ENCODE data around the gene ZIC4.

ZIC4 gene

DNA sequence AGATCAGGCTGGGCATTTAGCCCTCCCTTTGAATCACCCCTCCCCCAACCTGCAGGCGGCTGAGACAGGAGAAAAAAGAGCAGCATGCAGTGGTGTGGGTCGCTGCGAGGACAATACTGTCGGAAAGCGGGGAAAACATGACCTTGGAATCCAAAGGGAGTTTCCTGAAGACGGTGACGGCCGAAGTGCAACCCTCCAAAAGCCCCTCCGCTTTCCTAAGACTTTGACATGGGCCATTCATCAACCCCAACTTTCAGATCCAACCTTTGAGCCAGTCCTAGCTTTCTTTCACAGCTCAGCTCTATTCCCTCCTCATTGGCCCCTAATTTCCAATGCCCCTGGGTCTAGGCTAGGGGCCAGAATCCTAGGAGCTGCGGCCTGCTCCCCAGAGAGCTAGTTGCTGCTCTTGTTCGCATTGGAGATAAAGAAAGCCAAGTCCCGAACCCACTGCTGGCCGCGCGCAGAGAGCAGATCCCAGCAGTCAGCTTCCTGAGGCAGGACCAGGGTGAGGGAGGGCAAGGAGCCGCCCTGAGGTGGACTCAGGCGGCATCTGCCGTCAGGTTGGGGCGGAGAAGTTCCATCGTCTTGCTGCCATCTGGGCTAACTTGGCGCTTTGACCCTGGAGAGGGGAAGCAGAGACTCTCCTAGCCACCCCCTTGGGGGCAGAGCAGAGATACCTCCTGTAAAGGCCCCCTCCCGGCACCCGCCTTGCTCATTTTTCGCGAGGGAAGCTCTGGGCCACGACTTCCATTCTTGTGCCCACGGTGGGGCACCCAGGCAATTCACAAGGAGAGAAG, 914 bp downstream of the ZIC4 start:
- in situ Hi-C loops (cut with HindIII; ENCODE audit: low sequenced_read_pairs), result no loop called here

DNA sequence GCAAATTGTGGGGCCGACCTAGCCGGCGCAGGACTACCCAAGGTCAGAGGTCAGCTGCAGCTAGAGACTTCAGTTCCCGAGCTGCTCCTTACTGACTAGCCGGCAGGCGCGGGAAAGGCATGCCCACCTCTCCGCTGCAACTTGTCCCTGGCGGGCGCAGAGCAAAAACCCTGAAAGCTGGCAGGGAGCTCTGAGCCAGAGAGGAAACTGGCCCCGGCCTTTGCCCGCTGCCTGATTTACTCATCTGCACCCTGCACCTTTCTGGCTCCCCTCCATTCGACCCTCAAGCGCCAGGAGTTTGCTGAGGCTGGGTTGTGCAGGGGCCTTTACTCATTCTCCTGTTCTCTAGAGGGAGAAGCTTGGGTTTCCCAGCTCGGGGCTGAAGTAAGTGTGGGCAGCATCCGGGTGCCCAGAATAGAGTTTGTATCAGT, 1.5 kb downstream of the ZIC4 start:
- in situ Hi-C loops (cut with HindIII; ENCODE audit: low sequenced_read_pairs), result no loop called here

DNA sequence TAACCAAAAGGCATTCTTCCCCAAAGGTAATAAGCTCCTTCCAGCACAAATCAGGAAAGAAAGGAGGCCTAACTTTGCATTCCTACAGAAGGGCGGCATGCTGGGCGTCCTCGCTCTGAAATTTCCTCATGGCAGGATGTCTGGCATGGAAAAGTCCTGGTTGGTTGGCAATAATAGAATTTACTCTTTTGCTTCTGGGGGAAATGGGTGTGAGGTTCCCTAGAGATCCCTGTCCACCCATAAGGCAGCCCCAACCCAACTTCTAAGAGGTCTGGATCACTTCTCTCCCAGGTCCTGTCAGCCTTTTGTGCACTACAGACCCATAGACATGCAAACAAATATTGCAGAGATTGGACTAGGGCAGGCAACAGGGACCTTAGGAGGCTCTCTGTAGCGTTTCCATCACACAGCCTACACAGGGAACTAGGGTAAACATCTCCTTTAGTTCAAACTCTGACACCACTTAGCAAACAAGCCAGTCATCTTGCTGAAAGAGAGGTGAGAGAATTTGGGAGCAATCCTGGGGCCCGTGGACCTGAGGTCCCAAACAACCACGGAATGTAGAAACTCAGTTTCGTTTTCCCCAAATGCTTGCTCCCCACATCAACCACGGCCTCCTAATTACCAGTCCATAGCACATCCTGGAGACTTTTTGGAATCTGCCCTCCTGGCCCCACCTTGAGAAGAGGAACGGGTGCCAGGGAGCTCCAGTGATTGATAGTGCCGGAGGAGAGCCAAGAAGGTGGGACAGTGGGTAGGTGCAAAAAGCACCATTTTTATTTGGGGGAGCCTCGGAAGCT, 2.1 kb downstream of the ZIC4 start:
- in situ Hi-C loops (cut with HindIII; ENCODE audit: low sequenced_read_pairs), result no loop called here

DNA sequence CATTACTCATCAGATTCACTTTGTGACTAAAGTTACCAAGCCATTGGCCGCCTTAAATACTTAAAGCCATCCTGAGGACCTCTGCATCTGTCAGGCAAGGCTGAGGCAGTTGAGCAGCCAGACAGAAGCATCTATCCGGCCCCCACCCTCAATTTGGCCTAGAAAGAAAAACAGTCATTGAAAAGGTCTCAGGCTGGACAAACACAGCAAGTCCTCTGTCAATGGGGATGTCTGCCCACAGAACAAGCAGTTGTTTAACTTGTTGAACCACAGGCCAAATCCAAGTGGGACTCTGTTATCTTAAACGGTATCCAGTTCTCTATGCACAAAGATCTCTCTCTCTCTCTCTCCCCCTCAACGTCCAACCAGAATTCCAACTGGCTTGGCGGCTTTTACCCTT, 2.8 kb downstream of the ZIC4 start:
- in situ Hi-C loops (cut with HindIII; ENCODE audit: low sequenced_read_pairs), result no loop called here

DNA sequence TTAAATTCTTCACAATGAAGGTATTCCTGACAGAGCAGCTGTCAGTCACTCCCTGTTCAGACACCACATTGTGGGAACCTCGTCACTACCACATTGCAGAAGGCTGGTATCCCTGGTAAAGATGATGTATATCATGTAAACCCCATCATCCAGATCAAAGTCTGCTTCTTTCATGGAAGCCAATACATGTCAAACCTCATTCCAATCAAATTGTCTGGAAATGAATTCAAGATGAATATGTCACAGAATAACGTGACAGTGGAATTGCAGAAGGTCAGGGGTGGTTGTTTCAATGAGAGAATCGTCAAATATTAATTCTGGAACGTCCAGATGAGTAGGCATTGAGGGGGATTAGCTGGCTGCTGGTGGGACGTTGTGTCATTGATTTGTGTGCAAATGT, 4.2 kb downstream of the ZIC4 start:
- in situ Hi-C loops (cut with HindIII; ENCODE audit: low sequenced_read_pairs), result no loop called here

DNA sequence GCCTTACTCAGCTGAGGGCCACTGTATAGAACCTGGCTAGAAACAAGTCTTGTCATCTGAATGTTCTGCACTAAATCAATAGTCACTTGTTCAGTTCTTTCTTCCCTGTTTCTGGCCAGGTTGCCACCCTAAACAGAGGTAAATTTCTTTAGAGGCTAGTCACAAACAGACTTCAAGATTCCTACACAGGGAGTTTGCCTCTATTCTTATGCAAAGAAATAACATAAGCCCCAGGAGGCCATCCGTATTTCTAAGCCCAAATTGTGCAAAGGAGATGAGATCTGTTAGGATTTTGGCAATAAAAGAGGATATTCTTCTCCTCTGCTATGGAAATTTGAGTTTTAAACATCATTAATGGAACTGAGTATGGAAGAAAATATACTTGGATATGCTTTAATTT, 4.9 kb downstream of the ZIC4 start:
- in situ Hi-C loops (cut with HindIII; ENCODE audit: low sequenced_read_pairs), result no loop called here

DNA sequence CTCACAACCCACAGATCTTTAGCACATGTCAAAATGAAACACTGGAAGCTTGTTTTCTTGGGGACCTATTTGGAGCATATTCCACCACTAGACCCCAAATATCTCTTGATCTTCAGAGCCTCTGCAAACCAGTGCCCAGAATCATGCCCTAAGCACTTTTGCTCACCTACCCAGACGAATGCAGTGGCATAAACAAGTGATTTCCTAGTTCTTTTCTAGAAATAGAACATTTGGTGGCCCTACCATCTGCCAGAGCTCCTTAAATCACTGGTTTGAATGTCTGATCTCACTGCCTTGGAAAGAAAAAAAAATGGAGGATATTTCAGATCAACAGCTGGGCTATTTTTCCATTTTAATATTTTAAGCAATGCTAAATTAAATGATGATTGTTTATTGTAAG, 5.3 kb downstream of the ZIC4 start:
- in situ Hi-C loops (cut with HindIII; ENCODE audit: low sequenced_read_pairs), result no loop called here

DNA sequence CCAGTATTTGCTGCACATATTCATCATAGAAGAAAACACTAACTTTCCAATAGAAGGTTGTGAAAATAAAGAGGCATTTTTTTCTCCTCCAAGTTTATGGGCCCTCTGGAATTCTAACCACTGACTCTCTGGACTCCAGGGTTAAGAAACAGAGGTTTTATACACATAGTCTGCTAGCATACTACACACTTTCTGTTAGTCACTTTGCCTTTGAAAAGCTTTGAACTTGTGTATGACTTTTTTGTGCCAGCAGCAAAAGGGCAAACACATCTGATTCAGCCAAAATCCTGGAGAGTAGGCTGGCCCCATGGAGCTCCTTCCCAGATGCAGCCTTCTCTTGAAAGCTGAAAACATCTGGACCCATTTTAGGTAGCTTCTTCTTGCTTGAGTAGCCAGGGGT, 6.2 kb downstream of the ZIC4 start:
- in situ Hi-C loops (cut with HindIII; ENCODE audit: low sequenced_read_pairs), result no loop called here

DNA sequence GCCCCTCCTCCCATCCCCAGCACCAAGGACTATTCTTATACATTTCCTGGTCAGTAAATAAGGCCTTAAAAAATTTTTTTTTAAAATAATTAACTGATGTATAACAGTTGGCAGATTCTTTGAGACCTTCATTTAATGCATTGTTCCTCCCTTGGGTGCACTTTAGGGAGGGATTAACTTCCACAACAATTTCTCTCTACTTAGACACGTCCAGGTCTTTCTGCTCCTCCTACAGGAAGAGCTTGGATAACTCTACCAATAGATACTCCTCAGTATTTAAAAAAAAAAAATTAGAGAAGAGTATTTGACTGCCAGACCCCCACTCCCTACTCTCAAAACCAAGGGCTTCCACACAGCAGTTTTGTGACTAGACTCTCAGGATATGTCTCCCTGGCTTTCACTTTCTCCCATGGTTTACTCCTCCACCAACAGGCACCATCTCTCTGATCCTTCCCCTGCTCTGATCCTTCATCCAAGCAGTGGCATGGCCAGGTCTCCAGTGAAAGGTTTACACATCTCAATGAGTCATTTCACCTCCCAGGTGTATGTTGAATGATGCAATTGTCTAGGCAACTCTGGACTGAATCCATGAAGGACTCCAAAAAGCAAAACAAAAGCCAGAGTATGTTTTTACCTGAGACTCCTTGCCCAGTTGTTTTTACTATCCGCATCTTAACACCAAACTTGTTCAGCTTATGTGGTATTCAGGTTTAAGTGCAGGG, 7.4 kb downstream of the ZIC4 start:
- in situ Hi-C loops (cut with HindIII; ENCODE audit: low sequenced_read_pairs), result no loop called here

DNA sequence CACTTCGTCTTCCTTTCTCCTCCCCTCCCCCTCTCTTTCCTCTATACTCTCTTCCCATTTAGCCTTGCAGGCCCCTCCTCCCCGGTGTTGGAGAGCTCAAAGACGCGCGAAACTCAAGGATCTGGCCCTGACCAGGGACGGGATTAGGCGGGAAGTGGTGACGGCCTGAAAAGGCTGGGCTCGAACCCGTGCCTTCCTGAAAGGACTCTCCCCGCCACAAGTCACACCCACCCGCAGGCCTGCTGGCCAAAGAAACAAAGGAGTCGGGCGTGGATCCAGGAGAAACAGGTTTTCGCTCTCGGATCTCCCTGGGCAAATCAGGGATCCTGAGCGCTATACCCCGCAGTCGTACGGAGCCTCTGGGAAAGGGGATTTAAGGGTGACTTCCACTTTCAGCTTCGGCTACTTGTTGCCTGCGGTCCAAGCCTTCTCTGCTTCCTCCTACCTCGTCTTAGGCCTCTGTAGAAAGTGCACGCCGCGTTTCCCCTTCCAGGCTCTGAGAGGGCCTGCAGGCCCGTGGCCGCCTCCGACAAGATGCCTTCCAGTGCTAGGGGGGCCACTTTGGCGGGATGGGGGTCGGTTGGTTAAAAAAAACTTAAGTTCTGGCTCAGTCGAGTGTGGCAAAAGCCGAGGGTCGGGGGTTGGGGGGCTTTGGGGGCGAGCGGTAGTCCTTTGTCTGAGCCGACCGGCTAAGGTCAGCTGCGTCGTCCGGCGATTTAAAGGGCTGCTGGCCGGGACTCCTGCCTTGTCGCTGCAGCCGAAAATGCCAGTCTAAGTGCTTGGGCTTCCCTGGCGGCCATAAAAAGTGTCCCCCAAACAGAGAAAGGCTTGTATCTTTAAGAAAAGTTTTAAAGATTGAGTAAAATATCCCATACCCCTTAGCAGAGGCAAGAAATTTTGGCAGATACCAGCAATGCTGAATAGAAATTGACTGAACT, 8.2 kb downstream of the ZIC4 start:
- in situ Hi-C loops (cut with HindIII; ENCODE audit: low sequenced_read_pairs), result no loop called here

DNA sequence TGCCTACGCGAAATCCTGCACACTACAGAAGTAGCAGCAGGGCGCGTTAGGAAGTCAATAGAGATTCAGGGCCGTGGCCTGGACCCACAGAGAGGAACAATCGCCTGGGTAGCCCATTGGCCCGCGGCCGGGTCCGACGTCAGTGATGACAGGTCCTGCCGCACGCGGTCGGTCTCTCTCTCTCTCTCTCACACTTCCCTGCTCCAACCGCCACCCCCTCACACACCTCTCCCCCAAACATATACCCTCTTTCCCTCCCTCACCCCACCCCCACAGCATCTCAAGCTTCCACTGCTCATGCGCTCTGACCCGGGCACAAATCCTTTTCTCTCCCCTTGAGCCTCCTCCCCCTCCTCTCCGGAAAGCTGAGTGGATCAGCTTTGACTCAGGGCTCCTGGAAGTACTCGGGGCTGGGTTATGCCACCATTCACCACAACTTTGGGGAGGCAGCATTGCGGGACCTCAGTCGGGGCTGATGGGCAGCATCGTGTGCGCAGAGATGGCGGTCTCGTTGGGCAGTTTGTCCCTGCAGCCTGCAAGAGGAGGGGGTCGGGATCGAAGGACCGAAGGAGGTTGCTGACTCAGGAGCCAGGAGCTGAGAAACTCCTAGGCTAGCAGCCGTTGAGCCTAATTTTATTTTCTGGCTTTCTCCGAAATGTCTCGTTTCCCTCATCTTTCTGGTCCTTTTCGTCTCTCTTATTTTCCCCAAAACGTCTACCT, 9.0 kb downstream of the ZIC4 start:
- in situ Hi-C loops (cut with HindIII; ENCODE audit: low sequenced_read_pairs), result no loop called here

DNA sequence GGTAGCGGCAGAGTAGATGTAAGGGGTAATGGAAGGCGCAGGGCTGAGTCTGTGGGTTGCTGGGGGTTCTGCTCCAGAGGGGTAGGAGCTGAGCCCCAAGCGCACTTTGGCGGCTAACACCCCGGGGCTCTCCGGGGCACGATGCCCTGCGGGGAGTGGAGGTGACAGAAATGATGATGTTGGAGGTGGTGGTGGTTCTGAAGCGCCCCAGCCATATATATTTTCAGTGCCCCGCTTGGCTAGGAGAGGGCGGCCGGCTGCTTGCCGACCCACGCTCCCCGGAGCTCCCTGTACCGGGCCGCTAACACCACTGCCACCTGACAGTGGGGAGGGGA, 9.7 kb downstream of the ZIC4 start:
- in situ Hi-C loops (cut with HindIII; ENCODE audit: low sequenced_read_pairs), result no loop called here

DNA sequence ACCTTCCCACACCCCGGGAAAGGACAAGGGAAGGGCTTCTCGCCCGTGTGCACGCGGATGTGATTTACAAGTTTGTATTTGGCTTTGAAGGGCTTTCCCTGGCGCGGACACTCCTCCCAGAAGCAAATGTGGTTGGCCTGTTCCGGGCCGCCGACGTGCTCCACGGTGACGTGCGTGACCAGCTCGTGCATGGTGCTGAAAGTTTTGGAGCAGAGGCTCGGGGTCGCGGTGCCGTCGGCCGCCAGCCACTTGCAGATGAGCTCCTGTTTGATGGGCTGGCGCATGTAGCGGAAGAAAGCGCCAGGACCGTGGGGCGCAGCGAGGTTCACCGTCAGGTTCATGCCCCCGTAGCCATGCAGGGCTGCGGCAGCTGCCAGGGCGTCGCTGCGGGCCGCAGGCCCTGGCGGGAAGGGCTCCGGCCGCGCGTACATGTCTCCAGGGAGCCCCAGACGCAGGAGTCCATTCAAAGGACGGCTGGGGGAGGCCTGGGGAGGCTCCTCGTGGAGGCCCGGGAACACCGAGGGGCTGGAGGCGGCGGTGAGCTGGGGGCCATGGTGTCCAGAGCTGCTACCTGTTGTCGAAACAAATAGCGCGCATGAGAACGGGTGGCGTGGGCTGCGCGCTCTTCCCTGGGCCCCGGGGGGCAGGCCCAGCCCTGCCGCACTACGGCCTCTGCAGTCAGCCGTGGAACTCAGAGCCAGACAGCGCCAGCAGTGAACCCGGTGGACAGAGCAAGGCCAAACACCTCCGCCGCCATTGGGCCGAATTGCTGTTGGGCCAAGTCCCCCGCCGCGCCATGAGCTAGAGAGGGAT, 10.2 kb downstream of the ZIC4 start:
- in situ Hi-C loops (cut with HindIII; ENCODE audit: low sequenced_read_pairs), result no loop called here

DNA sequence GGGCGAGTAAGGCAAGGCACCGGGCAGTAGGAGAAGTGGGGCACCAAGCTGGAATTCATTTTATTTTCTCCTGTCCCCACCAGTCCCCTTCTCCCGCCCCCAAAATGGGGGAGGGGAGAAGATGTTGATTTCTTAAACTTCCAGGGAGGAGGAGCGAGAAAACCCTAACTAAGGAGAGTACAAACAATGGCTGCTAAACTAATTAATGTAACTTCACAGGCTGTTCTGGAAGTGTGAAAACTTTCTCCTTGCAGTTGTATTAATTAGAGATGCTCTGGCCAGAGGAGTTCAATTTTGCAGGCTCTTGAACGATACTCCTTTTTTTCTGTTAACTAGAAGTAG, 11.5 kb downstream of the ZIC4 start:
- in situ Hi-C loops (cut with HindIII; ENCODE audit: low sequenced_read_pairs), result no loop called here

DNA sequence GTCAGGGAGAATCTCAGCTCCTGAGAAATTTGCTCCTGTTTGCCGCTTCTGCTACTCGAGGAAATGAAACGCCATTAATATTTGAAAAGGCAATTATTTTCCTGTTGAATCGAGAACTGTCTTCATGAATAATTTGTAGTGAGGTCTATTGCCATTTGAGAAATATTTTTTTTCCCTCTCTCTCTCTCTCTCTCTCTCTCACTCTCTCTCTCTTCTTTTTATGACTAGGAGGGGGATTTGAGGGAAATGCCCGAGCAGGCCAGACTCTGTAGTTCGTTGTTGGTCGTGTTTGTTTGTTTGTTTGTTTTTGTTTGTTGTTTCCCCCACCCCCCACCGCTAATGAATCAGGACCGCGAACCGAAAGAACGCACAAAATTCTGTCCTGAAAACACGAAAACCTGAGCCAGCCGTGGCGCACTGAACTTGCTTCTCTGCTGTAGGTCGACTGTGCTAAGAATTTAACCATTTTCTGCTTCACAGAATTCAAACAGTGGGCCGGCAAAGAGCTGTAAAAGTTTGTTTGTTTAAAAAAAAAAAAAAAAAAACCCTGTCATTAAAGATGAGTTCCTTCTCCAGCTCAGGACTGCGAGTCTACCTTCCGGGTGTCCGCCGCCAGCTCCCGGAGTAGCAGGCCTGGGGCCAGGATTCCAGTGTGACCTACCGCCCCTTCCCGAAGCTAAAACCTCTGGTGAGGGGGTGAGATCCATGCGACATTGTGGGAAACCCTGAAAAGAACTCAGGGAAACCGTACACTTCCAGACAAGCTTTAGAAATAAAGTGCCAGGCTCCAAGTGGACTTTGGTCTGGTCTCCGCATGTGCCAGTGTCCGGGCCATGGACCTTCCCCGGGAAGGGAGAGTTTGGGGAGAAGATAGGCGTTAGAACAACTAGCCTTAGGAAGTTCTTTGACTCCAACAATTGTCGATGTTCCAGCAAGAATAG, 12.1 kb downstream of the ZIC4 start:
- in situ Hi-C loops (cut with HindIII; ENCODE audit: low sequenced_read_pairs), result no loop called here

DNA sequence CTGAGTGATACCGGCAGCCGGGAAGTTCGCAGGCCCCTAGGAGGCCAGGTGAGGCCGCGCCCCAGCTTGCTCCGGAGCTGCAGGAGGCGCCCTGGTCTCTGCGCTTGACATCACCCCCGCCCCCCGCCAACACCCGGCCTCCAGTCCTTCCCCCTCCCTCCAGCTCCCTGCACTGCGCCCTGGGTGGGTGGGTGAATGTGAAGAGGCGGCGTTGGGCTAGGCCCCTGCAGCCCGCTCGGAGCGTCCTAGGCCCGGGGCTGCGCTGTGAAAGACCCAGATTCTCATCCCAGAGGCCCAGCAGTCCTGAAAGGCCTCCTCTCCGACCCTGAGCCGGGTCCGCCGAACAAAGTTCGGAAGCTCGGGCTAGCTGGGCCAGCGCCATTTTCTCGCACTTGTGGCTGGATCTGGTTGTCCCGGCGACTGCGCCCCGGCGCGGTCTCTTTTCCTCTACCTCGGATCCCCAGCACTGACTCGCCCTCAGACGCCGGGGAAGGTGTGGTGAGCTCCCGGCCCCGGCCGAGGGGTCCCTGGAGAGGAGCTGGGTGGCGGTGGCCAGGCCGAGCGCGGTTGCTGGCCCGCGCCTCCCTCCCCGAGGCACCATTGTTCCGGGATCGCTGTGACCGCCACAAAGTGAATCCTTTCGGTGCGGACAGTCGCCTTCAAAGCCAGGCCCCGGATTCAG, 12.9 kb downstream of the ZIC4 start:
- in situ Hi-C loops (cut with HindIII; ENCODE audit: low sequenced_read_pairs), result no loop called here

DNA sequence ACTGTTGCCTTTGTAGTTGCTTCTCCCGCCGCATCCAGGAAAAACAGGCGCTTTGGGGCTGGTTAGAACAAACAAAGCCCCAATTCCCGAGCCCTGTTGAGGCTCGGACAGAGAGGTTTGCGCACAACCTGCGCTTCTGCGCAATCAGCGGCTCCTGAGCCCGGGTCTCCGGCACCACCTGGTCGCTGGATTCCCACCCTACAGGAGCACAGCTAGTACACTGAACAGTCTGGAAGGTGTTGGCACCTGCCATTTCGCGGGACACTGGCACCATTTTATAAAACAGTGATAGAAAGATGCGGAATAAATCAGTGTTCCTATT, 13.8 kb downstream of the ZIC4 start:
- in situ Hi-C loops (cut with HindIII; ENCODE audit: low sequenced_read_pairs), result no loop called here

Data from DLD1 (cell line).